Panc1 (cell line): Measurements from ENCODE around the gene USP37. TPM values are rescaled to one million over a fixed set of nuclear protein-coding genes. Genes with fewer than 3 reads are reported as not detected.

ENCODE experiments used
- ATAC-seq: fragments of 200-7000 bp; cut with Tn5 transposase; 2 replicates; pipeline ENCODE4 v1.9.1; 2020; ENCODE audit warnings: mild to moderate bottlenecking, moderate library complexity
- BruUV-seq: library from RNA; stranded (reverse); fragments of 400-500 nt; replicated peaks from 2 replicates; lab custom pipeline; 2021; lab: Mats Ljungman, UMichigan
- CTCF ChIA-PET: fragments of 300-600 bp; sonication (Branson Sonifier 250); formaldehyde crosslinking; loops from one replicate; lab custom pipeline; 2022; ENCODE audit warnings: antibody characterized with exemption; lab: Charles Lee
- POLR2A ChIA-PET: fragments of 300-600 bp; sonication (Branson Sonifier 250); formaldehyde crosslinking; loops from one replicate; lab custom pipeline; 2022; ENCODE audit warnings: antibody characterized with exemption; lab: Charles Lee
- DNase-seq: peaks from one replicate; pipeline ENCODE4 v3.0.0-alpha.2; 2010; ENCODE audit warnings: low read depth, low spot score
- H3K27ac ChIP-seq: 2 replicates; pipeline ENCODE4 v1.5.1; 2011; ENCODE audit warnings: mild to moderate bottlenecking, low read length, inconsistent platforms
- H3K27me3 ChIP-seq: fragments of 200-500 bp; sonication (Bioruptor generic); 2 replicates; pipeline ENCODE4 v1.6.0; 2014; ENCODE audit warnings: low read length, inconsistent platforms; ENCODE audit not compliant: control insufficient read depth, insufficient read depth
- H3K36me3 ChIP-seq: fragments of 200-500 bp; sonication (Bioruptor generic); 2 replicates; pipeline ENCODE4 v1.5.1; 2014; ENCODE audit warnings: inconsistent platforms, mild to moderate bottlenecking, low read length, moderate library complexity; ENCODE audit not compliant: control insufficient read depth, insufficient read depth
- H3K4me1 ChIP-seq: 2 replicates; pipeline ENCODE4 v1.5.1; 2011; ENCODE audit warnings: inconsistent platforms, mild to moderate bottlenecking, low read length, moderate library complexity; ENCODE audit not compliant: control insufficient read depth, insufficient read depth
- H3K4me3 ChIP-seq, 2 experiments: 2 replicates each; pipeline ENCODE4 v1.5.1; 2011 to 2012; ENCODE audit warnings: low read depth in 2 of 2, low read length in 2 of 2, mild to moderate bottlenecking in 2 of 2, inconsistent platforms in 1 of 2, moderate library complexity in 1 of 2
- H3K9me3 ChIP-seq: fragments of 200-500 bp; sonication (Bioruptor generic); 2 replicates; pipeline ENCODE4 v1.5.1; 2014; ENCODE audit warnings: low read depth, mild to moderate bottlenecking, inconsistent platforms, low read length, moderate library complexity; ENCODE audit not compliant: control insufficient read depth, insufficient read depth
- POLR2AphosphoS5 ChIP-seq: IDR thresholded peaks from 2 replicates; pipeline ENCODE4 v1.6.1; 2012; ENCODE audit warnings: mild to moderate bottlenecking, low read depth, low read length, moderate library complexity
- SIN3A ChIP-seq: IDR thresholded peaks from 2 replicates; pipeline ENCODE4 v1.6.1; 2012; ENCODE audit warnings: low read depth, mild to moderate bottlenecking, low read length, moderate library complexity, borderline replicate concordance; ENCODE audit not compliant: insufficient read depth
- TCF7L2 ChIP-seq: IDR thresholded peaks from 2 replicates; pipeline ENCODE4 v1.6.1; 2011; ENCODE audit warnings: mild to moderate bottlenecking, low read depth, low read length, inconsistent platforms
- in situ Hi-C: cut with HindIII; loops from 2 replicates; pipeline ENCODE4 v1.10.0; 2016; ENCODE audit warnings: low sequenced_read_pairs, low pct_unique_long_range_greater_than_20kb
- intact Hi-C: fragments of 100-400 bp; cut with micrococcal nuclease; formaldehyde crosslinking; loops from one replicate; pipeline ENCODE4 v1.10.0; 2022; ENCODE audit not compliant: unreplicated experiment
- total RNA-seq: library from RNA; stranded (reverse); gene quantifications from one replicate; pipeline ENCODE4 v1.2.1, GENCODE V29; 2021; ENCODE audit not compliant: unreplicated experiment
- TF ChIP-seq, protein P1 (sequence below): fragments of 450-650 bp; IDR thresholded peaks from 2 replicates; pipeline ENCODE4 v1.5.1; 2017; ENCODE audit warnings: mild to moderate bottlenecking
- TF ChIP-seq, protein P2 (sequence below), 2 experiments: IDR thresholded peaks; 2 replicates each; pipeline ENCODE4 v1.6.1; 2011 to 2012; ENCODE audit warnings: low read depth in 2 of 2, control low read depth in 1 of 2, low read length in 1 of 2, mild to moderate bottlenecking in 1 of 2, moderate library complexity in 1 of 2; ENCODE audit not compliant: insufficient read depth in 1 of 2

Gene USP37
- total RNA-seq, 1 experiment from 2014 or later, result 19.2 TPM

DNA sequence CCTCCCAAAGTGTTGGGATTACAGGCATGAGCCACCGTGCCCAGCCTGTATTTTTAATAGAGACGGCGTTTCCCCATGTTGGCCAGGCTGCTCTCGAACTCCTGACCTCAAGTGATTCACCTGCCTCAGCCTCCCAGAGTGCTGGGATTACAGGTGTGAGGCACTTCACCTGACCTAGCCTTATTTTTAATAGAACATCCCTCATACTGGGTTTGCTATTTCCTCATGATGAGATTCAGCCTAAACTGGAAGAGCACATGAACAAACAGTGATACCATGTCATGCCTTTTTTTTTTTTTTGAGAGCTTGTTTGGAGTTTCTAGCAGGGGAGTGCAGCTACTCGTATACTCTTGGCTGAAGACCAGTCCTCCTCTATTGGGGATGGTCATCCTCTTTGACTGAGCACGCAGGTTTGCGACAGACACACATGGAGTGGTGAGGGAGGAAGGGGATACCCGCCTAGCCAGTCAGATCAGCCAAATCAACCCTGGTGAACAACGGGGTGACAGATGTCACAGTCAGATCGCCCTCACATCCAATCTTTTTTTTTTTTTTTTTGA is 67.6 kb downstream of the USP37 start:
- TF ChIP-seq, protein P1, sequence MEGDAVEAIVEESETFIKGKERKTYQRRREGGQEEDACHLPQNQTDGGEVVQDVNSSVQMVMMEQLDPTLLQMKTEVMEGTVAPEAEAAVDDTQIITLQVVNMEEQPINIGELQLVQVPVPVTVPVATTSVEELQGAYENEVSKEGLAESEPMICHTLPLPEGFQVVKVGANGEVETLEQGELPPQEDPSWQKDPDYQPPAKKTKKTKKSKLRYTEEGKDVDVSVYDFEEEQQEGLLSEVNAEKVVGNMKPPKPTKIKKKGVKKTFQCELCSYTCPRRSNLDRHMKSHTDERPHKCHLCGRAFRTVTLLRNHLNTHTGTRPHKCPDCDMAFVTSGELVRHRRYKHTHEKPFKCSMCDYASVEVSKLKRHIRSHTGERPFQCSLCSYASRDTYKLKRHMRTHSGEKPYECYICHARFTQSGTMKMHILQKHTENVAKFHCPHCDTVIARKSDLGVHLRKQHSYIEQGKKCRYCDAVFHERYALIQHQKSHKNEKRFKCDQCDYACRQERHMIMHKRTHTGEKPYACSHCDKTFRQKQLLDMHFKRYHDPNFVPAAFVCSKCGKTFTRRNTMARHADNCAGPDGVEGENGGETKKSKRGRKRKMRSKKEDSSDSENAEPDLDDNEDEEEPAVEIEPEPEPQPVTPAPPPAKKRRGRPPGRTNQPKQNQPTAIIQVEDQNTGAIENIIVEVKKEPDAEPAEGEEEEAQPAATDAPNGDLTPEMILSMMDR, result no peak
- ATAC-seq (no peak), DNase-seq (no peak)
- H3K27ac ChIP-seq, result no peak overlapping the region
- H3K4me1 ChIP-seq, result no peaks in the 10 kb centered on the region
- intact Hi-C loops, result no loop called here
- ChIA-PET CTCF (no interaction called here), POLR2A (no interaction called here)
- H3K27me3 ChIP-seq, result no peaks in the 10 kb centered on the region
- no peak overlapping the region for H3K4me3 ChIP-seq
- no TSS peak for BruUV-seq
- in situ Hi-C loops, result no loop called here
- peaks cover 11% of the 10 kb centered on the region for H3K36me3 ChIP-seq
- H3K9me3 ChIP-seq, result no peaks in the 10 kb centered on the region

DNA sequence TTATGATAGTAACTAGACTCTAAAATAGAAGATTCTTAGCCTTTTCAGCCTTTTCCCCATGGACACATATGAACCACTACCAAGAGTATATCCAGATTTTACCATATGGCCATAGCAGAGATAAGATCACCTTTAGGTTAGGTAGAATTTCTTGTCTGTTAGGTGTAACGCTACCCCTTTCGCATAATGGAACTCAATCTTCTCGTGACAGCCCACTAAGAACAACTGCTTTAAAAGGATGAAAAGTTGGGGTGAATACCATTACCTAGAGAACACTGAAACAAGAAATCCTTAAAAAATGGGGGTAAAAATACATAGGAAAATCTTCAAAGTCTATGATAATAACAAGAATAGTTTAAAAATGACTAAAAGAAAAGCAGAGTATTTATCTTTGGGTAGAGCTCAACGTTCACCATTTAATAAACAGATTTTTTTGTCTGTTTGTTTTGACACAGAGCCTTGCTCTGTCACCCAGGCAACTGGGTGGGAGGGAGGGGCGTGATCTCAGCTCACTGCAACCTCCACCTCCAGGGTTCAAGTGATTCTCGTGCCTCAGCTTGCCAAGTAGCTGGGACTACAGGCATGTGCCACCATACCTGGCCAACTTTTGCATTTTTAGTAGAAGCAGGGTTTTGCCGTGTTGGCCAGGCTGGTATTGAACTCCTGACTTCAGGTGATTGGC is 82.0 kb downstream of the USP37 start:
- H3K27me3 ChIP-seq, result no peaks in the 10 kb centered on the region
- H3K4me1 ChIP-seq, result no peaks in the 10 kb centered on the region
- no TSS peak for BruUV-seq
- H3K36me3 ChIP-seq, result peaks cover 10% of the 10 kb centered on the region; the same call in 1 of the 2 replicates
- ChIA-PET POLR2A (no interaction called here), CTCF (interaction anchor here (0.6 kb wide), 1 partner anchor 39 kb away, joined by 4 read pairs; no protein-coding TSS in a partner anchor)
- no peak for DNase-seq
- H3K27ac ChIP-seq, result no peak overlapping the region
- no peaks in the 10 kb centered on the region for H3K9me3 ChIP-seq
- in situ Hi-C loops (no loop called here), intact Hi-C loops (no loop called here)
- ATAC-seq, result no peak
- TF ChIP-seq TCF7L2 (no peak), SIN3A (no peak), POLR2AphosphoS5 (no peak)
- TF ChIP-seq, protein P2, sequence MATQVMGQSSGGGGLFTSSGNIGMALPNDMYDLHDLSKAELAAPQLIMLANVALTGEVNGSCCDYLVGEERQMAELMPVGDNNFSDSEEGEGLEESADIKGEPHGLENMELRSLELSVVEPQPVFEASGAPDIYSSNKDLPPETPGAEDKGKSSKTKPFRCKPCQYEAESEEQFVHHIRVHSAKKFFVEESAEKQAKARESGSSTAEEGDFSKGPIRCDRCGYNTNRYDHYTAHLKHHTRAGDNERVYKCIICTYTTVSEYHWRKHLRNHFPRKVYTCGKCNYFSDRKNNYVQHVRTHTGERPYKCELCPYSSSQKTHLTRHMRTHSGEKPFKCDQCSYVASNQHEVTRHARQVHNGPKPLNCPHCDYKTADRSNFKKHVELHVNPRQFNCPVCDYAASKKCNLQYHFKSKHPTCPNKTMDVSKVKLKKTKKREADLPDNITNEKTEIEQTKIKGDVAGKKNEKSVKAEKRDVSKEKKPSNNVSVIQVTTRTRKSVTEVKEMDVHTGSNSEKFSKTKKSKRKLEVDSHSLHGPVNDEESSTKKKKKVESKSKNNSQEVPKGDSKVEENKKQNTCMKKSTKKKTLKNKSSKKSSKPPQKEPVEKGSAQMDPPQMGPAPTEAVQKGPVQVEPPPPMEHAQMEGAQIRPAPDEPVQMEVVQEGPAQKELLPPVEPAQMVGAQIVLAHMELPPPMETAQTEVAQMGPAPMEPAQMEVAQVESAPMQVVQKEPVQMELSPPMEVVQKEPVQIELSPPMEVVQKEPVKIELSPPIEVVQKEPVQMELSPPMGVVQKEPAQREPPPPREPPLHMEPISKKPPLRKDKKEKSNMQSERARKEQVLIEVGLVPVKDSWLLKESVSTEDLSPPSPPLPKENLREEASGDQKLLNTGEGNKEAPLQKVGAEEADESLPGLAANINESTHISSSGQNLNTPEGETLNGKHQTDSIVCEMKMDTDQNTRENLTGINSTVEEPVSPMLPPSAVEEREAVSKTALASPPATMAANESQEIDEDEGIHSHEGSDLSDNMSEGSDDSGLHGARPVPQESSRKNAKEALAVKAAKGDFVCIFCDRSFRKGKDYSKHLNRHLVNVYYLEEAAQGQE (IDR thresholded peaks at IDR 0.05; ENCODE audit: insufficient read depth in 1 of 2, low read depth in 2 of 2, low read length in 1 of 2), result no peak
- TF ChIP-seq, protein P1, result no peak
- no peak overlapping the region for H3K4me3 ChIP-seq
